ENCODE results near the gene RNF38. TPM values are rescaled to one million over a fixed set of nuclear protein-coding genes. Genes with fewer than 3 reads are reported as not detected.

RNF38 gene
- polyA plus RNA-seq, 1 donor from 2014 or later: 61.9 TPM

DNA sequence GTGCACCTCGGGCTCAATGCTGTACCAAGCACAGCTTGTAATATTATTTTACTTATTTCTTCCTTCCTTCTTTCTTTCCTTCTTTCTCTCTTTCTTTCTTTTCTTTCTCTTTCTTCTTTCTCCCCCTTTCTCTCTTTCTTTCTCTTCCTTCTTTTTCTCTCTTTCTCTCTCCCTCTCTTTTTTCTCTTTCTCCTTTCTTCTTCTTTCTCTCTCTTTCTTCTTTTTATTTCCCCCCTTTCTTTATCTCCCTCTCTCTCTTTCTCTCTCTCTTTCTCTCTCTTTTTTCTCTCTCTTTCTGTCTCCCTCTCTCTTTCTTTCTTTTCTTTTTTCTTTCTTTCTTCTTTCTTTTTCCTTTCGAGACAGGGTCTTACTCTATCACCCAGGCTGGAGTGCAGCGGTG is 109.1 kb downstream of the RNF38 start:
- Histone ChIP-seq H2AFZ (ENCODE audit: low read depth, low read length) (no peak overlapping the region), H3K4me3 (ENCODE audit: low read length) (no peak overlapping the region), H3F3A (ENCODE audit: insufficient read depth, low read length, poor library complexity, severe bottlenecking) (no peaks in the 10 kb centered on the region), H3K4me2 (ENCODE audit: low read length) (no peak overlapping the region), H3K36me3 (ENCODE audit: insufficient read depth, low read length) (no peaks in the 10 kb centered on the region), H4K20me1 (ENCODE audit: insufficient read depth) (no peaks in the 10 kb centered on the region), H3K27ac (ENCODE audit: low read length) (no peak overlapping the region), H3K9ac (ENCODE audit: low read length) (no peak overlapping the region), H3K79me2 (replicated peaks; ENCODE audit: insufficient read depth, low read length) (no peaks in the 10 kb centered on the region), H3K9me3 (ENCODE audit: low read length) (no peaks in the 10 kb centered on the region), H3K27me3 (ENCODE audit: insufficient read depth, low read depth, low read length) (no peaks in the 10 kb centered on the region), H3K9me2 (ENCODE audit: insufficient read depth, low read length) (no peaks in the 10 kb centered on the region)
- TF ChIP-seq REST (IDR thresholded peaks at IDR 0.05; ENCODE audit: borderline replicate concordance) (no peak), MXI1 (conservative IDR thresholded peaks at IDR 0.05; ENCODE audit: poor library complexity, severe bottlenecking) (no peak), RAD21 (conservative IDR thresholded peaks at IDR 0.05) (no peak), POLR2AphosphoS5 (IDR thresholded peaks at IDR 0.05) (no peak), EZH2 (IDR thresholded peaks at IDR 0.05; ENCODE audit: borderline replicate concordance, insufficient read depth, low read length, poor library complexity, severe bottlenecking) (no peak), TAF1 (IDR thresholded peaks at IDR 0.05; ENCODE audit: low read depth) (no peak), SMC3 (conservative IDR thresholded peaks at IDR 0.05; ENCODE audit: poor library complexity) (no peak), CTCF (IDR thresholded peaks at IDR 0.05; ENCODE audit: poor library complexity, severe bottlenecking) (no peak), EP300 (conservative IDR thresholded peaks at IDR 0.05; ENCODE audit: poor library complexity, severe bottlenecking) (no peak)

- no peak overlapping the region for H3K9ac ChIP-seq (ENCODE audit: low read length)
- no peaks in the 10 kb centered on the region for H3K27me3 ChIP-seq (ENCODE audit: insufficient read depth, low read depth, low read length)
- H3K9me3 ChIP-seq (ENCODE audit: low read length): no peaks in the 10 kb centered on the region
- no peaks in the 10 kb centered on the region for H3K36me3 ChIP-seq (ENCODE audit: insufficient read depth, low read length)
- H3F3A ChIP-seq (ENCODE audit: insufficient read depth, low read length, poor library complexity, severe bottlenecking): no peaks in the 10 kb centered on the region
- no peaks in the 10 kb centered on the region for H3K9me2 ChIP-seq (ENCODE audit: insufficient read depth, low read length)
- no peak overlapping the region for H3K4me2 ChIP-seq (ENCODE audit: low read length)
- TF ChIP-seq REST (IDR thresholded peaks at IDR 0.05; ENCODE audit: borderline replicate concordance) (no peak), TAF1 (IDR thresholded peaks at IDR 0.05; ENCODE audit: low read depth) (no peak), MXI1 (conservative IDR thresholded peaks at IDR 0.05; ENCODE audit: poor library complexity, severe bottlenecking) (no peak), POLR2AphosphoS5 (IDR thresholded peaks at IDR 0.05) (no peak), CTCF (IDR thresholded peaks at IDR 0.05; ENCODE audit: poor library complexity, severe bottlenecking) (no peak)
- H3K4me3 ChIP-seq (ENCODE audit: low read length): no peak overlapping the region
- H4K20me1 ChIP-seq (ENCODE audit: insufficient read depth): no peaks in the 10 kb centered on the region
- no peak overlapping the region for H3K27ac ChIP-seq (ENCODE audit: low read length)
- no peaks in the 10 kb centered on the region for H3K79me2 ChIP-seq (replicated peaks; ENCODE audit: insufficient read depth, low read length)
- H2AFZ ChIP-seq (ENCODE audit: low read depth, low read length): no peak overlapping the region
Measured at GRCh38 chr9:36289836-36290435, 110.1 kb downstream of the RNF38 start.

All from neural cell (in vitro differentiated cells).